COR-L47 (cell line): ENCODE measurements around the gene MMP23B.
A peak's percentile ranks its signal among the peaks of the same experiment; 100 is the strongest.

Experiments
- DNase-seq: peaks from one replicate; lab custom pipeline; 2025; lab: John Stamatoyannopoulos, UW

The MMP23B gene

GRCh38 chr1:1602968-1603506 is 28.9 kb upstream of the MMP23B start:
- DNase-seq, result no peak

GRCh38 chr1:1603671-1604373 is 28.2 kb upstream of the MMP23B start:
- DNase-seq, result no peak

GRCh38 chr1:1604374-1605033 is 27.5 kb upstream of the MMP23B start:
- DNase-seq, result no peak

- no peak for DNase-seq
Measured at GRCh38 chr1:1605034-1605591, 26.9 kb upstream of the MMP23B start.

GRCh38 chr1:1605724-1606123 is 26.2 kb upstream of the MMP23B start:
- DNase-seq, result no peak

- DNase-seq, result no peak
Measured at GRCh38 chr1:1606232-1606631, 25.7 kb upstream of the MMP23B start.

- DNase-seq, result no peak
Measured at GRCh38 chr1:1609822-1610485, 22.0 kb upstream of the MMP23B start.

- DNase-seq, result no peak
Measured at GRCh38 chr1:1610796-1611195, 21.2 kb upstream of the MMP23B start.

GRCh38 chr1:1612104-1612400 is 19.9 kb upstream of the MMP23B start:
- DNase-seq, result no peak

- DNase-seq, result no peak
Measured at GRCh38 chr1:1613509-1614082, 18.4 kb upstream of the MMP23B start.

GRCh38 chr1:1614204-1614953 is 17.6 kb upstream of the MMP23B start:
- DNase-seq, result peak; percentile 29

GRCh38 chr1:1614954-1615255 is 17.1 kb upstream of the MMP23B start:
- no peak for DNase-seq

- DNase-seq, result peak; percentile 99
Measured at GRCh38 chr1:1615256-1616044, 16.5 kb upstream of the MMP23B start, which contains the start of gene MIB2. Gene MIB2 (plus strand): TSS chr1:1615500. CDS start chr1:1623453, 7,953 bp downstream.

GRCh38 chr1:1616045-1616790 is 15.8 kb upstream of the MMP23B start:
- DNase-seq, result peak; percentile 23

GRCh38 chr1:1616838-1617237 is 15.1 kb upstream of the MMP23B start:
- no peak for DNase-seq

- DNase-seq, result no peak
Measured at GRCh38 chr1:1617516-1617915, 14.5 kb upstream of the MMP23B start.

GRCh38 chr1:1617925-1618324 is 14.0 kb upstream of the MMP23B start:
- DNase-seq, result no peak

- DNase-seq, result no peak
Measured at GRCh38 chr1:1618396-1619068, 13.4 kb upstream of the MMP23B start.

- no peak for DNase-seq
Measured at GRCh38 chr1:1619917-1620361, 12.0 kb upstream of the MMP23B start.
